HG03439 (cell line): ENCODE data around the gene DCAF5.
"Not testable (repeated sequence)": the region's sequence is repeated elsewhere in the genome, so short reads cannot be mapped to it uniquely, and the experiment has no call there.

Experiments used
- ATAC-seq: cut with Tn5 transposase; IDR thresholded peaks from one replicate; pipeline ENCODE4 v1.9.1; 2021; ENCODE audit warnings: mild to moderate bottlenecking, moderate library complexity; ENCODE audit not compliant: unreplicated experiment

The DCAF5 gene

GRCh38 chr14:69044296-69044695 is 108.6 kb downstream of the DCAF5 start:
- no peak for ATAC-seq

GRCh38 chr14:69043596-69044260 is 109.2 kb downstream of the DCAF5 start:
- ATAC-seq, result no peak

- no peak for ATAC-seq
These were observed 110.0 kb downstream of the DCAF5 start for GRCh38 chr14:69042787-69043444.

GRCh38 chr14:69042299-69042698 is 110.6 kb downstream of the DCAF5 start:
- no peak for ATAC-seq

- ATAC-seq, result no peak
These were observed 111.1 kb downstream of the DCAF5 start for GRCh38 chr14:69041783-69042182.

- ATAC-seq, result no peak
These were observed 112.6 kb downstream of the DCAF5 start for GRCh38 chr14:69040353-69040752.

- ATAC-seq, result no peak
These were observed 113.7 kb downstream of the DCAF5 start for GRCh38 chr14:69039288-69039628.

GRCh38 chr14:69038455-69039287 is 114.2 kb downstream of the DCAF5 start:
- no peak for ATAC-seq

- no peak for ATAC-seq
These were observed 115.0 kb downstream of the DCAF5 start for GRCh38 chr14:69037790-69038454.

GRCh38 chr14:69036757-69037506 is 116.0 kb downstream of the DCAF5 start:
- no peak for ATAC-seq

GRCh38 chr14:69034612-69035262 is 118.2 kb downstream of the DCAF5 start:
- no peak for ATAC-seq

GRCh38 chr14:69027242-69027913 is 125.5 kb downstream of the DCAF5 start:
- no peak for ATAC-seq

- no peak for ATAC-seq
These were observed 129.9 kb downstream of the DCAF5 start for GRCh38 chr14:69023035-69023434.

GRCh38 chr14:69022093-69022492 is 130.8 kb downstream of the DCAF5 start:
- ATAC-seq, result not testable (repeated sequence)

- ATAC-seq, result no peak
These were observed 135.2 kb downstream of the DCAF5 start for GRCh38 chr14:69017706-69018105.

GRCh38 chr14:69014829-69015259 is 138.1 kb downstream of the DCAF5 start:
- no peak for ATAC-seq

GRCh38 chr14:69013943-69014782 is 138.8 kb downstream of the DCAF5 start:
- no peak for ATAC-seq

- no peak for ATAC-seq
These were observed 140.5 kb downstream of the DCAF5 start for GRCh38 chr14:69012256-69012953.
